Fibroblast of villous mesenchyme (primary cell): ENCODE data around the gene TEX14. TPM values are rescaled to one million over a fixed set of nuclear protein-coding genes. Genes with fewer than 3 reads are reported as not detected.

ENCODE experiments used
- DNase-seq: peaks from one replicate; pipeline ENCODE4 v3.0.0-alpha.2; 2010; ENCODE audit warnings: low read depth
- H3K4me3 ChIP-seq: 2 replicates; pipeline ENCODE4 v1.5.1; 2011; ENCODE audit warnings: low read depth, mild to moderate bottlenecking, low read length
- total RNA-seq: library from RNA; depleted of rRNA; stranded (reverse); fragments of >200 nt; gene quantifications from 2 replicates; pipeline ENCODE4 v1.2.3, GENCODE V29; 2012
- TF ChIP-seq, protein P1 (sequence below): IDR thresholded peaks from 2 replicates; pipeline ENCODE4 v1.5.1; 2012; ENCODE audit warnings: low read depth, mild to moderate bottlenecking, low read length; ENCODE audit not compliant: insufficient read depth

Gene TEX14, protein sequence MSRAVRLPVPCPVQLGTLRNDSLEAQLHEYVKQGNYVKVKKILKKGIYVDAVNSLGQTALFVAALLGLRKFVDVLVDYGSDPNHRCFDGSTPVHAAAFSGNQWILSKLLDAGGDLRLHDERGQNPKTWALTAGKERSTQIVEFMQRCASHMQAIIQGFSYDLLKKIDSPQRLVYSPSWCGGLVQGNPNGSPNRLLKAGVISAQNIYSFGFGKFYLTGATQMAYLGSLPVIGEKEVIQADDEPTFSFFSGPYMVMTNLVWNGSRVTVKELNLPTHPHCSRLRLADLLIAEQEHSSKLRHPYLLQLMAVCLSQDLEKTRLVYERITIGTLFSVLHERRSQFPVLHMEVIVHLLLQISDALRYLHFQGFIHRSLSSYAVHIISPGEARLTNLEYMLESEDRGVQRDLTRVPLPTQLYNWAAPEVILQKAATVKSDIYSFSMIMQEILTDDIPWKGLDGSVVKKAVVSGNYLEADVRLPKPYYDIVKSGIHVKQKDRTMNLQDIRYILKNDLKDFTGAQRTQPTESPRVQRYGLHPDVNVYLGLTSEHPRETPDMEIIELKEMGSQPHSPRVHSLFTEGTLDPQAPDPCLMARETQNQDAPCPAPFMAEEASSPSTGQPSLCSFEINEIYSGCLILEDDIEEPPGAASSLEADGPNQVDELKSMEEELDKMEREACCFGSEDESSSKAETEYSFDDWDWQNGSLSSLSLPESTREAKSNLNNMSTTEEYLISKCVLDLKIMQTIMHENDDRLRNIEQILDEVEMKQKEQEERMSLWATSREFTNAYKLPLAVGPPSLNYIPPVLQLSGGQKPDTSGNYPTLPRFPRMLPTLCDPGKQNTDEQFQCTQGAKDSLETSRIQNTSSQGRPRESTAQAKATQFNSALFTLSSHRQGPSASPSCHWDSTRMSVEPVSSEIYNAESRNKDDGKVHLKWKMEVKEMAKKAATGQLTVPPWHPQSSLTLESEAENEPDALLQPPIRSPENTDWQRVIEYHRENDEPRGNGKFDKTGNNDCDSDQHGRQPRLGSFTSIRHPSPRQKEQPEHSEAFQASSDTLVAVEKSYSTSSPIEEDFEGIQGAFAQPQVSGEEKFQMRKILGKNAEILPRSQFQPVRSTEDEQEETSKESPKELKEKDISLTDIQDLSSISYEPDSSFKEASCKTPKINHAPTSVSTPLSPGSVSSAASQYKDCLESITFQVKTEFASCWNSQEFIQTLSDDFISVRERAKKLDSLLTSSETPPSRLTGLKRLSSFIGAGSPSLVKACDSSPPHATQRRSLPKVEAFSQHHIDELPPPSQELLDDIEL (N-terminal part only)
- total RNA-seq: under 0.01 and 0.43 TPM in 2 replicates

DNA sequence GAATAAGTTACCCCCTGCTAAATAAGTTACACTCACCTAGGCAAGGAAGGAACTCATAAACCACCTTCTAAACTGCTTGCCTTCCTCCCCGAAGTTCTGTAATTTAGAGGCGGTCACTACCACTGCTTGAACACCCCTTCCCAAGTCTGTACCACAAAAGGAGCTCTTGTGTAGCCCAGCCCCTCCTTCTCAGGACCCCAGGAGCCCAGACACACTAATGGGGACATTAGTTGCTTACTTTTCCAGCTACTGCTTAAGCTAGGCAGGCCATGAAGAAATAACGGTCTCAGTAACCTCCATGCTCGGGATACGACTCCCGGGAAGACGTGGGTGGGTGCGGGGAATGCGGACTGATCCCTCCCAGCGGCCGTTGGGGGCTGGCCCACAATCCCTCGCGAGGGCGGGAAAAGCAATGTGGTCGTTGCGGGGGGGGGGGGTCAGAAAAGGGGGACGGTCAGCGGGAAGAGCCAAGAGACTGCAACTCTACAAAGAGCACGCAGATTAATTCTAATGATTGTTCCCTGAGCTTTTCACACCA lies at the start of gene TEX14:
TEX14 (minus strand) TSS at position 345 of the 538 bp plus-strand sequence. CDS start 40,044 bp downstream, outside the sequence.
- no peak for DNase-seq
- TF ChIP-seq, protein P1, sequence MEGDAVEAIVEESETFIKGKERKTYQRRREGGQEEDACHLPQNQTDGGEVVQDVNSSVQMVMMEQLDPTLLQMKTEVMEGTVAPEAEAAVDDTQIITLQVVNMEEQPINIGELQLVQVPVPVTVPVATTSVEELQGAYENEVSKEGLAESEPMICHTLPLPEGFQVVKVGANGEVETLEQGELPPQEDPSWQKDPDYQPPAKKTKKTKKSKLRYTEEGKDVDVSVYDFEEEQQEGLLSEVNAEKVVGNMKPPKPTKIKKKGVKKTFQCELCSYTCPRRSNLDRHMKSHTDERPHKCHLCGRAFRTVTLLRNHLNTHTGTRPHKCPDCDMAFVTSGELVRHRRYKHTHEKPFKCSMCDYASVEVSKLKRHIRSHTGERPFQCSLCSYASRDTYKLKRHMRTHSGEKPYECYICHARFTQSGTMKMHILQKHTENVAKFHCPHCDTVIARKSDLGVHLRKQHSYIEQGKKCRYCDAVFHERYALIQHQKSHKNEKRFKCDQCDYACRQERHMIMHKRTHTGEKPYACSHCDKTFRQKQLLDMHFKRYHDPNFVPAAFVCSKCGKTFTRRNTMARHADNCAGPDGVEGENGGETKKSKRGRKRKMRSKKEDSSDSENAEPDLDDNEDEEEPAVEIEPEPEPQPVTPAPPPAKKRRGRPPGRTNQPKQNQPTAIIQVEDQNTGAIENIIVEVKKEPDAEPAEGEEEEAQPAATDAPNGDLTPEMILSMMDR: no peak

DNA sequence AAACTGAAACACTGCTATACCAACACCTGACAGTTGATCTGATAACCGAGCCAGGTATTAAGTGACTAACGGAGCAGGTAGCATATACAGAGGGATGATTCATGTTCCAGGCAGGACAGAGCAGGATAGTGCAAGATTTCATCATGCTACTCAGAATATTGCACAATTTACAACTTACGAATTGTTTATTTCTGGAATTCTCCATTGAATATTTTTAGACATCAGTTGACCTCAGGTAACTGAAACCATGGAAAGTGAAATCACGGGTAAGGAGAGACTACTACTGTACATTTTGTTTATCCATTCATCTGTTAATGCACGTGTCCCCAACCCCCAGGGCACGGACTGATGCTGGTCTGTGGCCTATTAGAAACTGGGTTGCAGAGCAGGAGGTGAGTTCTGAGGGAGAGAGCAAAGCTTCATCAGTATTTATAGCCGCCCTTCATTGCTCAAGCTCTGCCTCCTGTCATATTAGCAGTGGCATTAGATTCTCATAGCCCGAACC lies 49.3 kb upstream of the TEX14 start:
- DNase-seq: peak; percentile 74
- no peak overlapping the region for H3K4me3 ChIP-seq
- TF ChIP-seq, protein P1: no peak

More for the DNA sequence above, at the start of gene TEX14:
- peak within 1 kb of the TSS; percentile 75 for H3K4me3 ChIP-seq

DNA sequence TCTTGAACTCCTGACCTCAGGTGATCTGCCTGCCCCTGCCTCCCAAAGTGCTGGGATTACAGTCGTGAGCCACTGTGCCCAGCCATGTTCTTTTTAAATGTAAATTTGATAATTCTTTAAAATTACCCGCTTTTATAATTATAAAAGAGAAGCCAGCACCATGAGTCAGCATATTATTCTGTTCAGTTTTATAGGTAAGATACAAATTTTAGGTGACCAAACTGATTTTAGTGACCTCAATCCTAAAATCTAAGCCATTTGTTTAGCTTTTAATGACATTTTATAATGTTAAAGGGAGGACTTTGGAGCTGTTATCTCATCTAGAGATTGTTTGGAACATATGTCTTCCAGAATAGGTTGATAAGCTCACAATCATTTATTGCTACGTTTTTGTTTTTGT lies 43.0 kb upstream of the TEX14 start:
- TF ChIP-seq, protein P1: no peak
- no peak for DNase-seq

DNA sequence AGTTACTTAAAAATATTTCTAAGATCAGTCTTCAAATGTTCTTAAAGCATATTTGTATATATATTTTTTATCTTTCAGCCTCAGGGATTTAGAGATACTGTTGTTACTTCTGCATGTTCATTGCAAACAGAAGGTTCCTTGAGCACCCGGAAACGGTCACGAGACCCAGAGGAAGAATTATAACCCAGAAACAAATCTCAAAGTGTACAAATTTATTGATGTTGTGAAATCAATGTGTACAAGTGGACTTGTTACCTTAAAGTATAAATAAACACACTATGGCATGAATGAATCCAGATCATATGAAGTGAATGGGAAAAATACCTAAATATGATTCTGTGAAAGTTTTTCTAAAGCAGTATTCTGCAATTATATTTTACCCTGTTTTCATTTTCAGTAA lies 42.2 kb upstream of the TEX14 start:
- no peak overlapping the region for H3K4me3 ChIP-seq
- TF ChIP-seq, protein P1: no peak
- DNase-seq: no peak

More for the DNA sequence above, 43.0 kb upstream of the TEX14 start:
- H3K4me3 ChIP-seq: no peak overlapping the region

DNA sequence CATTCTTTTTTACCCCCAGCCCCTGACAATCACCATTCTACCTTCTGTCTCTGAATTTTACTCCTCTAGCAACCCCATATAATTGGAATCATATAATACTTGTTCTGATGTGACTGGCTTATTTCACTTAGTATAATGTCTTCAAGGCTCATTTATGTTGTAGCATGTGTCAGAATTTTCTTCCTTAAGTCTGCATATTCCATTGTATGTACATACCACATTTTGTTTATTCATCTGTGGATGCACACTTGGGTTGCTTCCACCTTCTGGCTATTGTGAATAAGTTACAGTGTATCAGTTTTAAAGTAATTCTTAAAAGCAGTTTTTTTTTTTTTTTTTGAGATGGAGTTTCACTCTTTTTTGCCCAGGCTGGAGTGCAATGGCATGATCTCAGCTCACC lies 39.1 kb upstream of the TEX14 start:
- TF ChIP-seq, protein P1: no peak
- H3K4me3 ChIP-seq: no peak overlapping the region
- no peak for DNase-seq

DNA sequence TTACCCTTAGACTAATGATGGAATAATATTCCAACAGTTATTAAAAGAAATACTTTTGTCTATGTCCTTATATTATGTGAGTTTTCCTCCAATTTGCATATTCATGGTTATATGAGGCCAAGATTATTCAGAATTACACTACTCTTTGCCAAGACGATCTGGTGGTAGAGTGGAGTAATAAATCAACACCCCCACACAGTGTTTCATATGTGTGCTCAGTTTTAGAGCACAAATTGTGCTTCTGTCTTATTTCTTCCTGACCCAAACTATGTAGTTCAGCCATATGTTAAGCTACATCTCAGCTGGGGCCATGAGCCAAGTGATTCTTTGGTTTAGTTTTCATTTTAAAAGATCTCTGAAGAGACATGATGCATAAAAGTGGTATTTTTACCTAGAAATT lies 37.0 kb upstream of the TEX14 start:
- TF ChIP-seq, protein P1: no peak
- DNase-seq: peak; percentile 14
- no peak overlapping the region for H3K4me3 ChIP-seq
